Endothelial cell of umbilical vein (primary cell): ENCODE data around the gene NTRK2. TPM values are rescaled to one million over a fixed set of nuclear protein-coding genes. Genes with fewer than 3 reads are reported as not detected.

ENCODE experiments used
- BruUV-seq: library from RNA; stranded (reverse); fragments of 400-500 nt; replicated peaks from 2 replicates; lab custom pipeline; 2021; lab: Mats Ljungman, UMichigan
- CTCF ChIA-PET: fragments of 300-600, 350-600 bp; sonication (Branson Sonifier 250); formaldehyde crosslinking; loops from one replicate; lab custom pipeline; 2021; ENCODE audit warnings: antibody characterized with exemption, inconsistent platforms; lab: Charles Lee
- POLR2A ChIA-PET: fragments of 300-600, 350-600 bp; sonication (Branson Sonifier 250); formaldehyde crosslinking; loops from one replicate; lab custom pipeline; 2021; ENCODE audit warnings: antibody characterized with exemption, inconsistent platforms; lab: Charles Lee
- DNase-seq: peaks from one replicate; pipeline ENCODE4 v3.0.0-alpha.2; 2011; ENCODE audit warnings: low read depth, low spot score
- FAIRE-seq: peaks from 2 replicates; lab custom pipeline; 2011; peaks lifted over from hg19 to GRCh38; lab: Jason Lieb, UNC
- H2AFZ ChIP-seq: 2 replicates; pipeline ENCODE4 v1.6.0; 2012; ENCODE audit warnings: low read depth, low read length, control low read depth, inconsistent platforms
- H3K27ac ChIP-seq: 2 replicates; pipeline ENCODE4 v1.5.1; 2011; ENCODE audit warnings: low read depth, mild to moderate bottlenecking, control low read depth, low read length, moderate library complexity; ENCODE audit not compliant: insufficient read depth
- H3K27me3 ChIP-seq, 2 experiments: 2 replicates each; pipeline versions ENCODE4 v1.6.0 to v1.6.1; 2011; ENCODE audit warnings: low read length in 2 of 2, mixed read lengths in 1 of 2; ENCODE audit not compliant: control insufficient read depth in 2 of 2, insufficient read depth in 2 of 2
- H3K36me3 ChIP-seq, 2 experiments: 2 replicates in 1 of 2; 3 replicates in 1 of 2; pipeline ENCODE4 v1.5.1; 2011; ENCODE audit warnings: low read length in 2 of 2, mild to moderate bottlenecking in 1 of 2, moderate library complexity in 1 of 2; ENCODE audit not compliant: control insufficient read depth in 2 of 2, insufficient read depth in 2 of 2; ENCODE audit errors: extremely low read depth in 1 of 2
- H3K4me1 ChIP-seq: 3 replicates; pipeline ENCODE4 v1.5.1; 2011; ENCODE audit warnings: mild to moderate bottlenecking, low read length; ENCODE audit not compliant: control insufficient read depth, insufficient read depth; ENCODE audit errors: extremely low read depth
- H3K4me2 ChIP-seq: 2 replicates; pipeline ENCODE4 v1.6.1; 2011; ENCODE audit warnings: low read length, control low read depth, mixed read lengths; ENCODE audit not compliant: insufficient read depth
- H3K4me3 ChIP-seq, 3 experiments: fragments of 200-600 bp in 1 of 3; sonication (generic), shearing (Covaris generic) in 1 of 3; replicated peaks in 1 of 3; 2 replicates each; pipeline ENCODE4 v1.5.1; 2011 to 2016; ENCODE audit warnings: control low read depth in 3 of 3, low read length in 3 of 3, mild to moderate bottlenecking in 2 of 3, inconsistent platforms in 1 of 3, low read depth in 1 of 3, moderate library complexity in 1 of 3; ENCODE audit not compliant: insufficient read depth in 1 of 3
- H3K79me2 ChIP-seq: 2 replicates; pipeline ENCODE4 v1.6.0; 2012; ENCODE audit warnings: low read length, inconsistent platforms; ENCODE audit not compliant: control insufficient read depth, insufficient read depth
- H3K9ac ChIP-seq: replicated peaks from 2 replicates; pipeline ENCODE3; 2011; ENCODE audit warnings: low read length, control low read depth; ENCODE audit not compliant: insufficient read depth; ENCODE audit errors: extremely low read depth
- H3K9me1 ChIP-seq: replicated peaks from 3 replicates; pipeline ENCODE4 v1.6.0; 2011; ENCODE audit warnings: mild to moderate bottlenecking, low read length; ENCODE audit not compliant: control insufficient read depth, insufficient read depth; ENCODE audit errors: extremely low read depth
- H3K9me3 ChIP-seq: replicated peaks from 2 replicates; pipeline ENCODE4 v1.5.1; 2012; ENCODE audit warnings: low read length, inconsistent platforms; ENCODE audit not compliant: control insufficient read depth, insufficient read depth
- H4K20me1 ChIP-seq: replicated peaks from 2 replicates; pipeline ENCODE3; 2011; ENCODE audit warnings: mild to moderate bottlenecking, low read length; ENCODE audit not compliant: control insufficient read depth, insufficient read depth; ENCODE audit errors: extremely low read depth
- EZH2 ChIP-seq: IDR thresholded peaks from 2 replicates; pipeline ENCODE4 v1.6.1; 2012; ENCODE audit warnings: borderline replicate concordance, low read depth, mild to moderate bottlenecking, moderate library complexity, low read length, inconsistent platforms; ENCODE audit not compliant: severe bottlenecking
- FOS ChIP-seq: IDR thresholded peaks from 2 replicates; pipeline ENCODE4 v1.6.1; 2011; ENCODE audit warnings: mild to moderate bottlenecking, low read length, moderate library complexity, borderline replicate concordance; ENCODE audit not compliant: insufficient read depth
- GATA2 ChIP-seq: IDR thresholded peaks from 2 replicates; pipeline ENCODE4 v1.7.0; 2011; ENCODE audit warnings: low read depth, mild to moderate bottlenecking, moderate library complexity, mixed read lengths, low read length; ENCODE audit not compliant: insufficient read length, insufficient read depth
- JUN ChIP-seq: IDR thresholded peaks from 2 replicates; pipeline ENCODE4 v1.6.1; 2011; ENCODE audit warnings: borderline replicate concordance, low read depth; ENCODE audit not compliant: insufficient read length, insufficient read depth
- MYC ChIP-seq: IDR thresholded peaks from one replicate; pipeline ENCODE4 v1.6.1; 2011; ENCODE audit warnings: mild to moderate bottlenecking, low read depth, low read length
- POLR2A ChIP-seq: IDR thresholded peaks from 2 replicates; pipeline ENCODE4 v1.6.1; 2012; ENCODE audit warnings: low read depth, mild to moderate bottlenecking, control low read depth, low read length
- POLR2AphosphoS5 ChIP-seq: IDR thresholded peaks from 2 replicates; pipeline ENCODE4 v1.6.1; 2012; ENCODE audit warnings: low read depth, mild to moderate bottlenecking, control low read depth, low read length, moderate library complexity; ENCODE audit not compliant: insufficient read depth
- dilution Hi-C: fragments of 300-500 bp; cut with MboI; formaldehyde crosslinking; loops from one replicate; pipeline ENCODE4 v1.15.0; 2019; ENCODE audit warnings: low sequenced_read_pairs; ENCODE audit not compliant: extremely low pct_ligation_motif_present
- intact Hi-C: fragments of 100-400 bp; cut with micrococcal nuclease; formaldehyde crosslinking; loops from one replicate; pipeline ENCODE4 v1.10.0; 2022
- polyA plus RNA-seq, 4 experiments: library from polyadenylated mRNA; depleted of rRNA in 3 of 4; stranded (reverse) in 3 of 4; unstranded in 1 of 4; fragments of >200 nt; gene quantifications; 2 replicates each; pipeline versions ENCODE4 v1.2.1 to v1.2.3, GENCODE V29; 2011 to 2012; ENCODE audit warnings: missing spikeins in 1 of 4
- total RNA-seq: library from RNA; stranded (reverse); gene quantifications from 2 replicates; pipeline ENCODE4 v1.2.3, GENCODE V29; 2021
- TF ChIP-seq, protein P1 (sequence below): IDR thresholded peaks from 2 replicates; pipeline ENCODE4 v1.6.1; 2011; ENCODE audit not compliant: insufficient read depth, insufficient read length
- TF ChIP-seq, protein P2 (sequence below), 2 donors: IDR thresholded peaks; 1 replicate in 1 of 2; 2 replicates in 1 of 2; pipeline ENCODE4 v1.5.1; 2011; ENCODE audit warnings: low read length in 2 of 2, mild to moderate bottlenecking in 2 of 2, moderate library complexity in 2 of 2, control low read depth in 1 of 2, inconsistent platforms in 1 of 2, low read depth in 1 of 2; ENCODE audit not compliant: insufficient read depth in 1 of 2; ENCODE audit errors: extremely low read depth in 1 of 2

The NTRK2 gene
- total and polyA plus RNA-seq, 2 donors (not counting 3 experiments of a cell fraction or from before 2014, with no cell fraction given), result 0.01 to 0.13 TPM

DNA sequence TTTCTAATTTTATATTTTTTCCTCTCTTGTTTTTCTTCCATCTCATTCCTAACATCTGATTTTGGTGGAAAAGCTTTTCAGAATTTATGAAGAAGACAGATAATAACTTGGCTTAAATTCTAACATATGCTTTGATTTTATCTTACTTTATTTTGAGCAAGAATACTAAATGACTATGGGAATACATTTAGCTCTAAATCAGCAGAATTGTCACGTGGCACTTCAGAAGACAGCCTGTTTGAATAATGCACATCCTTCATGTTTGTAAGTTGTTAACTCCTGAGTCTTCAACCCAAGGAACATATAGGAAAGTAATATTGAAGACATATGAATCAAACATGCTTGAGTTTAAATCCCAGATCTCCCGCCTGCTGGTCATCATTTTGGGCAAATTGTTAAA is 90.3 kb downstream of the NTRK2 start:
- dilution Hi-C loops, result no loop called here
- H3K27ac ChIP-seq, result no peak overlapping the region
- ChIA-PET POLR2A (no interaction called here), CTCF (no interaction called here)
- DNase-seq (no peak), FAIRE-seq (no peak)
- H4K20me1 ChIP-seq, result no peaks in the 10 kb centered on the region
- intact Hi-C loops, result no loop called here
- no peaks in the 10 kb centered on the region for H3K79me2 ChIP-seq
- BruUV-seq, result no TSS peak
- H3K4me2 ChIP-seq, result no peak overlapping the region
- no peaks in the 10 kb centered on the region for H3K27me3 ChIP-seq
- no peak overlapping the region for H2AFZ ChIP-seq
- H3K9ac ChIP-seq, result no peak overlapping the region
- H3K9me1 ChIP-seq, result no peaks in the 10 kb centered on the region
- no peaks in the 10 kb centered on the region for H3K9me3 ChIP-seq
- no peaks in the 10 kb centered on the region for H3K4me1 ChIP-seq
- H3K36me3 ChIP-seq, result no peaks in the 10 kb centered on the region
- no peak for TF ChIP-seq POLR2A
- TF ChIP-seq POLR2AphosphoS5, result no peak
- no peak for TF ChIP-seq JUN
- no peak for TF ChIP-seq GATA2
- no peak for TF ChIP-seq MYC
- TF ChIP-seq FOS, result no peak
- TF ChIP-seq, protein P1, sequence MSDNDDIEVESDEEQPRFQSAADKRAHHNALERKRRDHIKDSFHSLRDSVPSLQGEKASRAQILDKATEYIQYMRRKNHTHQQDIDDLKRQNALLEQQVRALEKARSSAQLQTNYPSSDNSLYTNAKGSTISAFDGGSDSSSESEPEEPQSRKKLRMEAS, result no peak
- TF ChIP-seq, protein P2, sequence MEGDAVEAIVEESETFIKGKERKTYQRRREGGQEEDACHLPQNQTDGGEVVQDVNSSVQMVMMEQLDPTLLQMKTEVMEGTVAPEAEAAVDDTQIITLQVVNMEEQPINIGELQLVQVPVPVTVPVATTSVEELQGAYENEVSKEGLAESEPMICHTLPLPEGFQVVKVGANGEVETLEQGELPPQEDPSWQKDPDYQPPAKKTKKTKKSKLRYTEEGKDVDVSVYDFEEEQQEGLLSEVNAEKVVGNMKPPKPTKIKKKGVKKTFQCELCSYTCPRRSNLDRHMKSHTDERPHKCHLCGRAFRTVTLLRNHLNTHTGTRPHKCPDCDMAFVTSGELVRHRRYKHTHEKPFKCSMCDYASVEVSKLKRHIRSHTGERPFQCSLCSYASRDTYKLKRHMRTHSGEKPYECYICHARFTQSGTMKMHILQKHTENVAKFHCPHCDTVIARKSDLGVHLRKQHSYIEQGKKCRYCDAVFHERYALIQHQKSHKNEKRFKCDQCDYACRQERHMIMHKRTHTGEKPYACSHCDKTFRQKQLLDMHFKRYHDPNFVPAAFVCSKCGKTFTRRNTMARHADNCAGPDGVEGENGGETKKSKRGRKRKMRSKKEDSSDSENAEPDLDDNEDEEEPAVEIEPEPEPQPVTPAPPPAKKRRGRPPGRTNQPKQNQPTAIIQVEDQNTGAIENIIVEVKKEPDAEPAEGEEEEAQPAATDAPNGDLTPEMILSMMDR (IDR thresholded peaks at IDR 0.05; ENCODE audit: extremely low read depth in 1 of 2, insufficient read depth in 1 of 2, low read depth in 1 of 2, low read length in 2 of 2), result no peak
- TF ChIP-seq EZH2, result no peak
- no peak overlapping the region for H3K4me3 ChIP-seq
